ENCODE measurements around the gene TMEM212. TPM values are rescaled to one million over a fixed set of nuclear protein-coding genes. Genes with fewer than 3 reads are reported as not detected.

TMEM212 gene
- total and polyA plus RNA-seq, 9 of the 15 experiments (the other 6 are each of a cell fraction or from before 2014, with no cell fraction given) = not detected

- no peak for TF ChIP-seq ZBTB43 (CRISPR knock-in tag; IDR thresholded peaks at IDR 0.05)
- TF ChIP-seq ARID3B (CRISPR knock-in tag; IDR thresholded peaks at IDR 0.05; ENCODE audit: borderline replicate concordance) = no peak
- TF ChIP-seq XRCC5 (IDR thresholded peaks at IDR 0.05; ENCODE audit: low read depth, low read length) = no peak
- peak in 1 of 2 experiments; percentile 44; a peak in 1 of 4 replicates for TF ChIP-seq ZNF639 (CRISPR knock-in tag; conservative IDR thresholded peaks at IDR 0.05 in 1 of 2, IDR thresholded peaks at IDR 0.05 in 1 of 2)
- no peak for TF ChIP-seq ZNF79 (CRISPR knock-in tag; IDR thresholded peaks at IDR 0.05; ENCODE audit: low read depth)
- TF ChIP-seq ZNF133 (CRISPR knock-in tag; IDR thresholded peaks at IDR 0.05) = no peak
- no peak for TF ChIP-seq NELFE (IDR thresholded peaks at IDR 0.05; ENCODE audit: insufficient read depth, insufficient read length)
- peak; percentile 32 for TF ChIP-seq NEUROD1 (IDR thresholded peaks at IDR 0.05; ENCODE audit: borderline replicate concordance, low read depth, low read length, partially characterized antibody)
- no peak for TF ChIP-seq ZFP30 (CRISPR knock-in tag; IDR thresholded peaks at IDR 0.05; ENCODE audit: borderline replicate concordance)
- TF ChIP-seq RBM34 (IDR thresholded peaks at IDR 0.05; ENCODE audit: borderline replicate concordance, insufficient read depth, low read length) = no peak
- TF ChIP-seq PBX2 (CRISPR knock-in tag; IDR thresholded peaks at IDR 0.05; ENCODE audit: low read depth) = no peak
- TF ChIP-seq PBX2 (tag; conservative IDR thresholded peaks at IDR 0.05; ENCODE audit: low read depth) = 0 out of 2 replicates have a peak, but pooled peaks have one; percentile 18
- no peak for TF ChIP-seq KLF13 (tag; IDR thresholded peaks at IDR 0.05; ENCODE audit: borderline replicate concordance, low read depth)
- peak; percentile 93 for TF ChIP-seq ARID1B (IDR thresholded peaks at IDR 0.05)
Observed at GRCh38 chr3:171806200-171807128, 36.7 kb upstream of the TMEM212 start (continued).
